Sigmoid colon (tissue), 7 donors: Measurements from ENCODE around the gene PDK2. TPM values are rescaled to one million over a fixed set of nuclear protein-coding genes. Genes with fewer than 3 reads are reported as not detected.
"Not testable (repeated sequence)": the region's sequence is repeated elsewhere in the genome, so short reads cannot be mapped to it uniquely, and the experiment has no call there.

Experiments used
- DNase-seq: peaks from one replicate; pipeline ENCODE4 v3.0.0-alpha.2; 2019
- H3K27ac ChIP-seq, 4 donors: fragments of 200-600 bp; sonication (generic); one replicate each; pipeline ENCODE4 v1.5.1; 2016 to 2019; ENCODE audit warnings: mild to moderate bottlenecking in 1 of 4
- H3K27me3 ChIP-seq, 3 donors: fragments of 200-600 bp; sonication (generic); one replicate each; pipeline ENCODE4 v1.5.1; 2019; ENCODE audit warnings: mild to moderate bottlenecking in 1 of 3
- H3K36me3 ChIP-seq, 4 donors: fragments of 200-600 bp; sonication (generic); one replicate each; pipeline ENCODE4 v1.5.1; 2016 to 2019
- H3K4me1 ChIP-seq, 4 donors: fragments of 200-600 bp; sonication (generic); one replicate each; pipeline ENCODE4 v1.5.1; 2017 to 2019
- H3K4me3 ChIP-seq, 4 donors: fragments of 200-600 bp; sonication (generic); one replicate each; pipeline ENCODE4 v1.5.1; 2017 to 2019; ENCODE audit warnings: mild to moderate bottlenecking in 2 of 4, moderate library complexity in 1 of 4
- H3K9me3 ChIP-seq, 4 donors: fragments of 200-600 bp in 3 of 4; sonication (generic) in 3 of 4; one replicate each; pipeline versions ENCODE4 v1.5.1 to v1.6.1; 2013 to 2019
- CTCF ChIP-seq, 4 experiments: fragments of 450-650 bp in 3 of 4; fragments of 200-600 bp in 1 of 4; IDR thresholded peaks; one replicate each; pipeline ENCODE4 v1.5.1; 2016 to 2019; ENCODE audit warnings: antibody characterized with exemption in 4 of 4, mild to moderate bottlenecking in 3 of 4, moderate library complexity in 2 of 4
- EP300 ChIP-seq, 4 donors: sonication (generic); formaldehyde crosslinking; IDR thresholded peaks; one replicate each; pipeline ENCODE4 v1.6.1; 2017; ENCODE audit warnings: antibody characterized with exemption in 4 of 4
- POLR2A ChIP-seq, 2 donors: fragments of 450-650 bp; IDR thresholded peaks; one replicate each; pipeline ENCODE4 v1.6.1; 2016; ENCODE audit warnings: antibody characterized with exemption in 2 of 2, mild to moderate bottlenecking in 2 of 2, moderate library complexity in 2 of 2
- POLR2AphosphoS5 ChIP-seq, 4 donors: sonication (generic); formaldehyde crosslinking; IDR thresholded peaks; one replicate each; pipeline ENCODE4 v1.6.1; 2017; ENCODE audit warnings: antibody characterized with exemption in 4 of 4
- WGBS, 2 donors: extraction: QIAGEN DNeasy Blood & Tissue Kit; methylation state at CpG; one replicate each; pipeline ENCODE4 v1.1.7; 2013; 5-methylcytosine and 5-hydroxymethylcytosine counted together
- intact Hi-C: fragments of 100-400 bp; cut with DNase I; formaldehyde crosslinking; loops from one replicate; pipeline ENCODE4 v1.15.1; 2023
- polyA plus RNA-seq, 3 donors: library from polyadenylated mRNA; stranded (reverse); fragments of 200-250 nt; gene quantifications; one replicate each; pipeline ENCODE4 v1.2.3, GENCODE V29; 2013
- total RNA-seq, 4 donors: library from RNA; depleted of rRNA; stranded (reverse); fragments of >200 nt; gene quantifications; one replicate each; pipeline ENCODE4 v1.1.0, GENCODE V29; 2016
- donor health status: healthy with polysubstance abuse.
- donor health status: Bipolar disorder and iron deficiency.
- donor health status: healthy.

The PDK2 gene
- total and polyA plus RNA-seq, 7 donors, result 23.1 to 82.8 (median 43.9) TPM

- no peak for DNase-seq
- intact Hi-C loops, result loop anchor here (1.0 kb wide), 1 partner anchor 30 kb away; no protein-coding TSS in a partner anchor
- H3K9me3 ChIP-seq, result no peaks in the 10 kb centered on the region
- H3K4me3 ChIP-seq, result peak overlapping the region in 3 of 4 donors; percentile 75 to 89 (median 86)
- H3K36me3 ChIP-seq, result no peaks in the 10 kb centered on the region
- TF ChIP-seq CTCF (IDR thresholded peaks at IDR 0.05), result no peak
- TF ChIP-seq POLR2A (IDR thresholded peaks at IDR 0.05), result no peak
- TF ChIP-seq EP300 (IDR thresholded peaks at IDR 0.05), result no peak
- peak overlapping the region; percentile 91 to 96 (median 94) for H3K27ac ChIP-seq
- 36 to 68% methylated on average over 9 of the region's 9 CpGs for WGBS, 2 donors
- no peaks in the 10 kb centered on the region for H3K27me3 ChIP-seq
- H3K4me1 ChIP-seq, result peaks cover 0 to 83% (median 68%) of the 10 kb centered on the region in 4 donors
Measured at GRCh38 chr17:50057521-50057991, 37.6 kb upstream of the PDK2 start.

- TF ChIP-seq POLR2AphosphoS5 (IDR thresholded peaks at IDR 0.05) (peak in 2 of 4 donors; percentile 36 to 58), POLR2A (IDR thresholded peaks at IDR 0.05) (no peak)
- intact Hi-C loops, result no loop called here
- Histone ChIP-seq H3K4me1 (peaks cover 0 to 86% (median 76%) of the 10 kb centered on the region in 4 donors), H3K27me3 (no peaks in the 10 kb centered on the region), H3K27ac (peak overlapping the region; percentile 91 to 96 (median 94)), H3K36me3 (no peaks in the 10 kb centered on the region), H3K9me3 (no peaks in the 10 kb centered on the region), H3K4me3 (no peak overlapping the region)
- DNase-seq, result no peak
- WGBS, 2 donors, result 82 to 86% methylated on average over 10 of the region's 10 CpGs
Measured at GRCh38 chr17:50058296-50058953, 36.7 kb upstream of the PDK2 start.

DNA sequence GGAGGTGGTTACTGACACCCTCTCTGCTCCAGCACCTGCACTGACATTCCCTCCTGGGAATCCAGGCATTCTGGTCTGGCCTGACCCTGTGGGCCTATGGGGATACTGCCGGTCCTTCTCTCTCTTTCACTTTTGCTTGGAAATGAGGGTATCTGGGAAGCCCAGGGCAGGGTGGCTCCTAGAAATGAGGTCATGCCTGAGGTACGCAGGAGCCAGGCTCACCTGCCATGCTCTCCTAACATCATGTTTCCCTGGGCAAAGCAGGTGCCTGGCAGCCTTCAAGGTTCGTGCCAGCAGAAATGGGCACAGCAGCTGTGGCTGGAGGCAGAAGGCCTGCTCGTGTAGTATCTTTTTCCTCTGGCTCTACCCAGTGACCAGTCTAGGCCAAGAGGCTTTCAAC lies 35.9 kb upstream of the PDK2 start:
- 49 to 54% methylated on average over 4 of the region's 4 CpGs for WGBS, 2 donors

GRCh38 chr17:50059759-50060273 lies 35.3 kb upstream of the PDK2 start:
- no peaks in the 10 kb centered on the region for H3K27me3 ChIP-seq
- intact Hi-C loops, result no loop called here
- H3K9me3 ChIP-seq, result no peaks in the 10 kb centered on the region
- H3K27ac ChIP-seq, result peak overlapping the region; percentile 91 to 96 (median 94)
- H3K4me1 ChIP-seq, result peaks cover 0 to 89% (median 87%) of the 10 kb centered on the region in 4 donors
- H3K36me3 ChIP-seq, result no peaks in the 10 kb centered on the region
- H3K4me3 ChIP-seq, result no peak overlapping the region
- TF ChIP-seq CTCF (IDR thresholded peaks at IDR 0.05), result no peak
- no peak for TF ChIP-seq POLR2AphosphoS5 (IDR thresholded peaks at IDR 0.05)
- TF ChIP-seq POLR2A (IDR thresholded peaks at IDR 0.05), result no peak
- TF ChIP-seq EP300 (IDR thresholded peaks at IDR 0.05), result no peak
- WGBS, 2 donors, result 65 to 72% methylated on average over 5 of the region's 5 CpGs
- DNase-seq, result no peak

More for the DNA sequence above, 35.9 kb upstream of the PDK2 start:
- H3K4me3 ChIP-seq, result no peak overlapping the region
- peak overlapping the region; percentile 91 to 96 (median 94) for H3K27ac ChIP-seq
- DNase-seq, result no peak
- no peaks in the 10 kb centered on the region for H3K27me3 ChIP-seq
- TF ChIP-seq POLR2A (IDR thresholded peaks at IDR 0.05), result no peak
- TF ChIP-seq CTCF (IDR thresholded peaks at IDR 0.05), result no peak
- no peak for TF ChIP-seq EP300 (IDR thresholded peaks at IDR 0.05)
- TF ChIP-seq POLR2AphosphoS5 (IDR thresholded peaks at IDR 0.05), result no peak
- peaks cover 0 to 89% (median 85%) of the 10 kb centered on the region in 4 donors for H3K4me1 ChIP-seq
- H3K9me3 ChIP-seq, result no peaks in the 10 kb centered on the region
- H3K36me3 ChIP-seq, result no peaks in the 10 kb centered on the region
- intact Hi-C loops, result no loop called here

DNA sequence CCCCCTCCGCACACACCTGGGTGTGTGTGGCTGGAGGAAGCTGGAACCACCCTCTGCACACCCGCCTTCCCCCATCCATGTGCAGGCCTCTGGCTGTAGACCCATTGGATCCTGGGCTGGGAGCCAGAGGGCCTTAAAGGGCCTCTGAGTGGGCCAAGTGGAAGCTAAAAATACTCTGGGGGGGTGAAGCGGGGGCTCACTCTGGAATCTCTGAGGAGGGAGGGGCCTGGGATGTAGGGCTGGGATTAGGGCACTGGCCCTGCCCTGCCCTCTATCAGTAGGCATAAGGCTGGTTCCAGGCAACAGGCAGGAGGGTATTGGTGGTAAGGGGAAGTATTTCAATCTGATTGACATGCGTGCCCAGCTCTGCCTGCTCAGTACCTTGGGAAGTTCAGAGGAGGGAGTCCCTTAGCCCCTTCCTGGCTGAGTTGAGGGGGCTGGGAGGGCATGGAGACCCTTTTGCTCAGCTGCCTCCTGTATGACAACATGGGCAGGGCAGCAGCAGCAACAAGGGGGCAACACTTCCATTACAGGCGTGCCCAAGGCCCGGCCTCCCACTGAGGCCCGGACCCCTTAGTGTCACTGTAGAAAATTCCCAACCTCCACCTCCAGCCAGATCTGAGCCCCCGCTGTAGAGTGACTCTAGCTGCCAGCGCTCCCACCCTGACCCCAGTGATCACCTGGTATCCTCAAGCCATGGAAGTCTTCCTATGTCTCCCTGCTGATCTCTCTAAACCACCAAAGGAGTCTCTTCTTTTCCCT lies 34.0 kb upstream of the PDK2 start:
- H3K36me3 ChIP-seq, result no peaks in the 10 kb centered on the region
- no peak for TF ChIP-seq POLR2A (IDR thresholded peaks at IDR 0.05)
- no peak for TF ChIP-seq CTCF (IDR thresholded peaks at IDR 0.05)
- TF ChIP-seq EP300 (IDR thresholded peaks at IDR 0.05), result peak in 2 of 4 donors; percentile 43 to 62
- TF ChIP-seq POLR2AphosphoS5 (IDR thresholded peaks at IDR 0.05), result peak in 3 of 4 donors; percentile 63 to 66 (median 64)
- no peaks in the 10 kb centered on the region for H3K9me3 ChIP-seq
- peaks cover 0 to 94% (median 91%) of the 10 kb centered on the region in 4 donors for H3K4me1 ChIP-seq
- intact Hi-C loops, result no loop called here
- peak overlapping the region; percentile 91 to 96 (median 94) for H3K27ac ChIP-seq
- no peak overlapping the region for H3K4me3 ChIP-seq
- DNase-seq, result peak; percentile 97
- WGBS, 2 donors, result 85 to 86% methylated on average over 9 of the region's 9 CpGs
- H3K27me3 ChIP-seq, result no peaks in the 10 kb centered on the region

DNA sequence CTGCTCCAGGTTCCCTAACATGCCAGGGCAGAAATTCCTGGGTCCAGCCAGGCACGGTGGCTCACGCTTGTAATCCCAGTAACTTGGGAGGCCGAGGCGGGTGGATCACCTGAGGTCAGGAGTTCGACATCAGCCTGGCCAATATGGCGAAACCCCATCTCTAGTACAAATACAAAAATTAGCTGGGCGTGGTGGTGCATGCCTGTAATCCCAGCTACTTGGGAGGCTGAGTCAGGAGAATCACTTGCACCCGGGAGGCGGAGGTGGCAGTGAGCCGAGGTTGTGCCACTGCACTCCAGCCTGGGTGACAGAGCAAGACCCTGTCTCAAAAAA lies 33.5 kb upstream of the PDK2 start:
- 57 to 86% methylated on average over 10 of the region's 10 CpGs for WGBS, 2 donors
- DNase-seq, H3K36me3 ChIP-seq, intact Hi-C loops, H3K9me3 ChIP-seq, H3K27me3 ChIP-seq, H3K4me3 ChIP-seq: not testable (repeated sequence)
- H3K4me1 ChIP-seq, result peaks cover 0 to 91% (median 89%) of the 10 kb centered on the region in 4 donors
- peak overlapping the region; percentile 91 to 96 (median 94) for H3K27ac ChIP-seq
